ENCODE results near the gene DIMT1. TPM values are rescaled to one million over a fixed set of nuclear protein-coding genes. Genes with fewer than 3 reads are reported as not detected.

DIMT1 gene
- polyA plus RNA-seq, 10 donors, result 20.0 to 31.7 (median 26.0) TPM

DNA sequence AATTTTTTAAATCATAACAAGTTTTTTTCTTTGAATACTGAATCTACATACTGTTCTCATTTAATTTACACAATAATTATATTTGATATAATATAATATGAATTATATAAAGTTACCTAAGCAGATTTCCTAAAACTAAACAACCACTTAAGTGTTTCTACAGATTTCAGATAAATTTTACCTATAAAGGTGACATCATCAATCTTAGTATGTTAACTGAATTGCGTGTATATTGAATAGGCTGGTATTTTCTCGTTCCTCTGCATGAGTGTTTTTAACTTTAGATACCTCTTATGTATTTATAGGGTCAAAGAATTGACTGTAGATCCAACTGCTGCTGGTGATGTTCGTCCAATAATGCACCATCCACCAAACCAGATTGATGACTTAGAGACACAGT, 30.3 kb downstream of the DIMT1 start:
- no peak for DNase-seq

DNA sequence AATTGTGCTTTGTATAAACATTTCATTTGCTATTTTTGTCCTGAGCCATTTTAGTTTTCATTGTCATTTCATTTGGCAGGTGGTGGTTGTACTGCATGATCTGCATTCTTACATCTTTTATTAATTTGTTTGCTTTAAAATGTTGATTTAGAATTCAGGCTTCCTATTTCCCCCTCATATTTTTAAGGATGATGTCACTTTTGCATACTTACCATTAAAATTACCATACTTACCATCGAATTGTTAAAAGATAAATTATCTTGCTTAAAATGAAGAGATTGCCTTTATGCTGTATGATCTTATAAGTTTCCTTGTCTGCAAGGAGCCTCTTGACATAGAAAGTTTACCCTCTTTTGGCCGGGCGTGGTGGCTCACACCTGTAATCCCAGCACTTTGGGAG, 31.1 kb downstream of the DIMT1 start:
- DNase-seq, result no peak

DNA sequence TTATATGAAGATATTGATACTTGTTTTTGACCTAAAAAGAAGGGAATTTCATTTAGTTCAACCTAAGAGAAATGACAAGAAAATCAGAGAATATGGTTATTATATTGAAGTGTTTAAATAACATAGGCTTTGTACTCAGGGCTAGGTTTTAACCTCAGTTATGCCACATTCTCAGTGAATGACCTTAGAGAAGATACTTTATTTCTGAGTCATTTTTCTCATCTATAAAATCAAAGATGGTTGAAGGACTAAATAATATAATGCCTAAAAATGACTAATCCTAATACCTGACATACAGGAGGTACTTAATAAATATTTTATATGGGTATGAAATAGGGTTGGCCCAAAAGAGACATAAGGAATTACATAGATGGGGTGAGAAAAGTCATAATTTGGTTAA, 32.3 kb downstream of the DIMT1 start:
- DNase-seq, result no peak

DNA sequence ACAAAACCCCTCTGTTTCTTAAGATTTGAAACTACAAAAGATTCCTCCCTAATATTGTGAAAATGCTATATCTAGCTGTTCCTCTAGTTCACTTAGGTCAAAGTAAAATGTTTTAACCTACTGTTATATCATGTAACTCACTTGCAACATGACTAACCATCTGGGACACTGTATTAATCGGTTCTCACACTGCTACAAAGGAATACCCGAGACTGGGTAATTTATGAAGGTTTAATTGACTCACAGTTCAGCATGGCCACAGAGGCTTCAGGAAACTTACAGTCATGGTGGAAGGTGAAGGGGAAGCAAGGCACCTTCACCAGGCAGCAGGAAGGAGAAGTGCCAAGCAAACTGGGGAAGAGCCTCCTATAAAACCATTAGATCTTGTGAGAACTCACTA, 34.7 kb downstream of the DIMT1 start:
- no peak for DNase-seq

DNA sequence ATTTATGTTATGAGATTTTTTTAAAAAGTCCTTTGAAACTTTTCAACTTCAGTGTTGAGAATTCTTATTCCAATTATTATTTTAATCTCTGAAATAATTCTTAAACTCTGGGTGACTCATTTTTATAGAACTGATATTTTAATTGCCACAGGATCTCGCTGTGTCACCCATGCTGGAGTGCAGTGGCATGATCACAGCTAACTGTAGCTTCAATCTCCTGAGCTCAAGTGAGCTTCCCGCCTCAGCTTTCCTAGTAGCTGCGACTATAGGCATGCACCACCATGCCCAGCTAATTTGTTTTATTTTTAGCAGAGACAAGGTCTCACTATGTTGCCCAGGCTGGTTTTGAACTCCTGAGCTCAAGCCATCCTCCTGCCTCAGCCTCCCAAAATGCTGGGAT, 41.0 kb downstream of the DIMT1 start:
- DNase-seq, result no peak

DNA sequence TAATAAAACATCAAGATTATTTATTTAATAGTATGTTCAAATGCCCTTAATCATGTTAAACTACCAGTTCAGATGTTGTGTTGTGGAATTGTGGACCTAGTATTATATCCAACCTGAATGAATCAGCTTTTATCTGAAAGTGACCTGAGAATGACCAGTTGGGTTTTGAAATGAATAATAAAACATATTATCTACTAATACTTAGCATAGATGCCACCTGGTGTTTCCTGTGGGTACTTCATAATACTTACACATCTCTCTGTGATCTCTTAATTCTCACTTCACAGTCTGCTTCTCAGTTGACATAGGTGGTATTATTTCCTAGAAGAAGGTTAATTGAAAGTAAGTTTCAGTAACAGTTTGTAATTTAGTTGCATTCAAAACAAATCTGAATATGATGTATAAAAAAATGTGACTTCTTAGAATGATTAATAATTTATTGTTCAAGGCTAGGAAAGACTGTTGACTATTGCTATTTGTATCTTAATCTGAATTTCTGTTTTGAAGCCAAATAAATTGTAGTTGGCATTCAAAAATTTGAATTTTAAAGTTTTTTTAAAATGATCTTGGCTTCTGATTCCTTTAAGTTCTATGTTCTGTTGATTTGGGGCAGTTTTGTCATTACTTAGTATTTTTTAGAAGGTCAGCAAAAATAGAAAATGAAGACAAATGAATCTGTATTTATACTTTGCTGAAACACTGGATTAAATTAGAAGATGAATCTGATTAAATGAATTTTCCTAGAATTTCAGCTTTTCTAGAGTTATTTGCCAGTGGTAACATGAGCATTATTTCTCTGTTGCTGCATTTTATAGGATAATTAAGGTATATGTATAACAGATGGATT, 49.5 kb downstream of the DIMT1 start:
- peak; percentile 38 to 66 (median 44) for DNase-seq

DNA sequence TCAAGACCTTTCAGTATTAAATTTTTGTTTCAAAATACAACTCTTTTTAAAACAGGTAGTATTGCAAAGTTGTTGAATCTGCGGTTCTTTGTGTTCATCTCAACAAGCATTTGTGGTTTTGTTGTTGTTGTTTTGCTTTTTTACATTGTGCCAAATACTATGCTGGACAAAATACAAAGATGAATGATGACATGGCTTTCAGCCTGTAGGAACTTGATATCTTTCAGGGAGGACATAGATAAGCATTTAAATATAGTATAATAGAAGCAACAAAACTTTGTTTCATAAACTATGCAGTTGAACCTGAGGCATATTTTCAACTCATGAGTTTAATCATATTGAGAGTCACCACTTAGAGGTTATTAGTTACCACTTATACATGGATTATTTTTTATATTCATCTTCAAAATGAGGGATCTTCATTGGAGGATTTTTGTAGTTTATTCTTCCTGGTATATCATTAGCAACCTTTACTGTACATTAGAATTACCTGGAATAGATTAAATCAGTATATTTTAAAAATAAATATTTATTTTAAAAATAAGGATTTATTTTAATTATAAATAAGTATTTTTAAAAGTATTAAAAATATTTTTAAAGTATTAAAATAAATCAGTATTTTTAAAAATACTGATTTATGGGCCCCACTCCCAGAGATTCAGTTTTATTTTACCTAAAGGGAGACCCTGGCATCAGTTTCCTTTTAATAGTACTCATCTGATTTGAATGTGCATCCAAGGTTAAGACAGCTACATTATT, 54.8 kb downstream of the DIMT1 start:
- DNase-seq, result no peak

DNA sequence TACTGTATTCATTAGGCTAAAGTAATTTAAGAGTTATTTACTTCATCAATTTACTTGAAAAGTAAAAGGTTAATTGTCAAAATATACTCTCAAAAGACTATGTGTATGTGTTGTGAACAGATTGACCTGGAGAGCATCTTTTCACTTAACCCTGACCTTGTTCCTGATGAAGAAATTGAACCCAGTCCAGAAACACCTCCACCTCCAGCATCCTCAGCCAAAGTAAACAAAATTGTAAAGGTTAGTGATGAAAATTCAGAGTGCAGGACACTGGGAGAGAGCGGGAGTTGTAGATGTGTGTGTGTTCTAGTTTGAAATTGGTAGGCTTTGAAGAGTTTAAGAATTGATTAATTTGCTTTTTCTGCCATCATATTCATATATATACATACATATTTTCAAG, 55.8 kb downstream of the DIMT1 start:
- no peak for DNase-seq

DNA sequence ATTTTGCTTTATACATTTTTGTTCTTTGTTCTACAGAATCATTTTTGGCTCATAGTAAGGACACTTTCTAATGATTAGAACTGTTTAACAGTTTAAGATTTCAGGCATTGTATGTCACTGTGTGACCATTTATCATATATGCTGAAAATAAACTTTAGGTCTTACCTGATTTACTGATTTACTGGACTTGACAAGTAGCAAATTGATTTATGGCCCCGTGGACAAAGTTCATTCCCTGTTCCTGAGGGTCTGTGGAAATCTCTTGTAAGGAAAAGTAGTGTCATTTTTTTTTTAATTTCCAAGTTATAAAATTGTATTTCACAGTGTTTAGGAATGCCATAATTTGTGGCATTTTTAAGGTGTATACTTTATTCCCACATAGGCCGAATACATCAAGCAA, 57.0 kb downstream of the DIMT1 start:
- no peak for DNase-seq

DNA sequence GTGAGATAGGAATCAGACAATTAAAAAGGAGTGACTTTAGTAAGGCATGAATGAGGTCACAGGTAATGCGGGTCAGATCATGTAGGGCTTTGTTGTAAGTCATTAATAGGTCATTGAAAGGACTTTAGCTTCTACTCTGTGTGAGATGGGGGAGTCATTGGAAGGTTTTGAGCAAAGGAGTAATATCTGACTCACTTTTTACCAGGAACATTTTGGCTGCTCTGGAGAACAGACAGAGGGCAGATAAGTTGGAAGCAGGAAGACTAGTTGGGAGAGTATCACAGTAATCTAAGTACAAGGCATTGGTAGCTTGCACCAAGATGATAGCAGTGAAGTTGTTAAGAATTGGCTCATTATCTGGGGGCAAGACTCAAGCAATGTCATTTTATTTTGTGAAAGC, 60.3 kb downstream of the DIMT1 start:
- no peak for DNase-seq

DNA sequence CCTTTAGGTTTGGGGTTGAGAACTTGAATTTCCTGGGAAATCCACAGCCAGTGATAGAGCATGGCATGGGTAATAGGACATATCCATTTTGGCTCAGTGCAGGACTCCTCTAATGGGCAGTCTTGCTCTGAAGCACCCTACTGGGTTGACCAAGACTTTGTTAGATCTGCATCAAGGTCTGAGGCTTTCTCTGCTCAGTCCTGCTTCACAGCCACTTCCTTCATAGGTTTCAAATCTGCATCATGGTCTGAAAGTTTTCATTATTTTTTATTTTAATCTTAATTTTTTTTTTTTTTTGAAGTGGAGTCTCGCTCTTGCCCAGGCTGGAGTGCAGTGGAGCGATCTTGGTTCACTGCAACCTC, 61.2 kb downstream of the DIMT1 start:
- no peak for DNase-seq

DNA sequence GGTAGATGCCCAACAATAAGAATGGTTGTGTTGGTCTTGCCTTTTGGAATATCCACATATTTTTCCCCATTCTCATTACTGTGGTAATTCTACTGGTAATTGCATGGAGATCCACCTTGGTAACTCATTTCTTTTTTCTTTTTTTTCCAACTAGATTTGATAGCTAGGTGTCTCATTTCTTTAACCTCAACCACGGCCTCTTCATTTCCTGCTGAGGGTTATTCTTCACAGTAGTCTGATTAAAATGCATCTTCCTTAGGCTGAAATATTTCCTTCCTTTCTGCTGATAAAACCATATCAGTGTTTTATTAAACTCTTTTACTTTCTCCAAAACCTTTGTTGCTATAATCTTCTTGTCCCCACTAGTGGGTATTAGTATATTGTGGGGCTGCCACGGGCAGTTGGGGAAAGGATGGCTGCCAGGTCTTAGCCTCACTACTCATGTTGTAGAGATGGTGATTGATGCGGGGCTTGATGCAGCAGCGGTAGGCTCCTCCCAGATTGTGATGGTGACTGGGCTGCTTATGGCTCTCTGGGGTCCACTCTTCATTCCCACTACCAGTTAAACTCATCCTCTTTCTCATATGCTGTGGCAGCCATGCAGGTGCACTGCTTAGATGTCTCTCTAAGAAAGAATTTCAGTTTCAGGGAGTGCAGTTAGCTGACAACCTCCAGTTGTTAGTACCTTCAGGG, 61.8 kb downstream of the DIMT1 start:
- DNase-seq, result no peak

DNA sequence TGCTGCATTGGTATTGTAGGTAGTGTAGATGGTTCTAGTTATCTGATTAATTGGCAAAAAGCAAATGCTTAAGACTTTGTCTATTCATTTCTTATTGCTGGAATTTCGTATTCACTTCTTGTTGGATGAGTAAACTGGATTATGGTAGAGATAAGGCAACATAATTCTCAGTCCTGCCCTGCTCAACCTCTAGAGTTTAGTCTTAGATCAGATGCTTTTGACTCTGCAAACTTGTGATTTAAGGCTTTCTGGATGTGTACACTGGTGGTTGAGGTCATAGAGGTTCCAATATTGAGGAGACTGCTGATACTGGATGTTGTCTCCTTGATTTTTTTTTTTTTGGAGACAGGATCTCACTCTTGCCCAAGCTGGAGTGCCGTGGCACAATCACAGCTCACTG, 62.7 kb downstream of the DIMT1 start:
- DNase-seq, result no peak

DNA sequence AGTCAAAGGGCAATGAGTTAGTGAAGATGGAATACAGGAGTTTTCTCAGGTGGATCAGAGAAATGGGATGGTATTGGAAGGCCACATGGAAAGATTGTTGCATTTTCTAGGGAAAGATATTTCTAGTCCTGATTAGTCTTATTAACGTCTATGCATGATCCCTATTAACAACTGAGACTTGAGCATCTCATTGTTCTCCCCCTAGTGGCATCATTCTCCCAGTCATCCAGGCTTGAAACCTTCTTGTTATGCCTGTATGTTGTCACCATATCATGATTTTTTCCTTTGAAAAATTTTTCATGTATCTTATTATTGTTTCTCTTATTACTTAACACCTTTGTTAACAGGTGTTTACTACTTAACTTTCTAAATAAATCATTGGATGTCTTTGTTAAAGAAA, 63.3 kb downstream of the DIMT1 start:
- DNase-seq, result no peak

Other genes with a start within 250 kb of the DIMT1 start
- gene KIF2A, start 97.7 kb downstream of the DIMT1 start, polyA plus RNA-seq (ENCODE audit: insufficient read length in 10 of 10), result 10 to 100 TPM; 30.7 to 44.9 (median 37.6) TPM
- 10 to 100 TPM; 19.7 to 27.2 (median 25.6) TPM for gene IPO11, start 8.9 kb upstream of the DIMT1 start, polyA plus RNA-seq (ENCODE audit: insufficient read length in 10 of 10)
- gene LRRC70, start 174.9 kb upstream of the DIMT1 start, polyA plus RNA-seq (ENCODE audit: insufficient read length in 10 of 10), result 1 to 10 TPM; 3.1 to 6.3 (median 5.4) TPM